GM12801 (cell line): ENCODE results near the gene EFNA5.

Source experiments
- CTCF ChIP-seq: IDR thresholded peaks from one replicate; pipeline ENCODE4 v1.5.1; 2011; ENCODE audit warnings: control low read depth; ENCODE audit not compliant: insufficient read length; ENCODE audit errors: extremely low read depth

EFNA5 gene

GRCh38 chr5:107514305-107514704 lies 156.4 kb downstream of the EFNA5 start:
- TF ChIP-seq CTCF: no peak

GRCh38 chr5:107513337-107514085 lies 157.2 kb downstream of the EFNA5 start:
- no peak for TF ChIP-seq CTCF

GRCh38 chr5:107512029-107512428 lies 158.7 kb downstream of the EFNA5 start:
- no peak for TF ChIP-seq CTCF

- no peak for TF ChIP-seq CTCF
Measured at GRCh38 chr5:107510125-107510524, 160.6 kb downstream of the EFNA5 start.

- no peak for TF ChIP-seq CTCF
Measured at GRCh38 chr5:107508097-107508496, 162.6 kb downstream of the EFNA5 start.

GRCh38 chr5:107505763-107506534 lies 164.8 kb downstream of the EFNA5 start:
- TF ChIP-seq CTCF: no peak

- no peak for TF ChIP-seq CTCF
Measured at GRCh38 chr5:107504424-107504823, 166.3 kb downstream of the EFNA5 start.
